Ascending aorta (tissue), 2 donors: ENCODE results near the gene CLCNKA. TPM values are rescaled to one million over a fixed set of nuclear protein-coding genes. Genes with fewer than 3 reads are reported as not detected.

Source experiments
- DNase-seq, 2 donors: peaks; one replicate each; pipeline ENCODE4 v3.0.0-alpha.2; 2019; ENCODE audit warnings: low spot score in 2 of 2
- H3K27ac ChIP-seq, 2 donors: fragments of 200-600 bp; sonication (generic); one replicate each; pipeline ENCODE4 v1.5.1; 2016 to 2017; ENCODE audit warnings: mild to moderate bottlenecking in 1 of 2
- H3K27me3 ChIP-seq: fragments of 200-600 bp; sonication (generic); one replicate; pipeline ENCODE4 v1.5.1; 2017
- H3K36me3 ChIP-seq, 2 donors: fragments of 200-600 bp; sonication (generic); one replicate each; pipeline ENCODE4 v1.5.1; 2016
- H3K4me1 ChIP-seq, 2 donors: fragments of 200-600 bp; sonication (generic); one replicate each; pipeline ENCODE4 v1.5.1; 2016 to 2017; ENCODE audit warnings: mild to moderate bottlenecking in 1 of 2
- H3K4me3 ChIP-seq, 2 donors: fragments of 200-600 bp; sonication (generic); one replicate each; pipeline ENCODE4 v1.5.1; 2016 to 2017; ENCODE audit warnings: mild to moderate bottlenecking in 1 of 2
- H3K9me3 ChIP-seq, 2 donors: fragments of 200-600 bp; sonication (generic); one replicate each; pipeline ENCODE4 v1.5.1; 2016
- intact Hi-C: fragments of 100-400 bp; cut with DNase I; formaldehyde crosslinking; loops from one replicate; pipeline ENCODE4 v1.15.1; 2023
- total RNA-seq: library from RNA; depleted of rRNA; stranded (reverse); fragments of >200 nt; gene quantifications from one replicate; pipeline ENCODE4 v1.1.0, GENCODE V29; 2016
- TF ChIP-seq, protein P1 (sequence below), 3 experiments: fragments of 200-600 bp in 2 of 3; fragments of 450-650 bp in 1 of 3; sonication (generic) in 2 of 3; IDR thresholded peaks; one replicate each; pipeline ENCODE4 v1.5.1; 2016 to 2019; ENCODE audit warnings: antibody characterized with exemption in 3 of 3, mild to moderate bottlenecking in 1 of 3, moderate library complexity in 1 of 3

The CLCNKA gene
- total RNA-seq, 1 donor from 2014 or later = not detected

- H3K27me3 ChIP-seq = no peaks in the 10 kb centered on the region
- intact Hi-C loops = loop anchor here (5.0 kb wide), 1 partner anchor 291 kb away; the partner anchor contains the start of gene SZRD1
- H3K36me3 ChIP-seq = no peaks in the 10 kb centered on the region
- H3K9me3 ChIP-seq = no peaks in the 10 kb centered on the region
- peaks cover 19 to 24% of the 10 kb centered on the region in 2 donors for H3K4me1 ChIP-seq
- H3K4me3 ChIP-seq = no peak overlapping the region
- H3K27ac ChIP-seq = peak overlapping the region in 1 of 2 donors; percentile 59
- TF ChIP-seq, protein P1, sequence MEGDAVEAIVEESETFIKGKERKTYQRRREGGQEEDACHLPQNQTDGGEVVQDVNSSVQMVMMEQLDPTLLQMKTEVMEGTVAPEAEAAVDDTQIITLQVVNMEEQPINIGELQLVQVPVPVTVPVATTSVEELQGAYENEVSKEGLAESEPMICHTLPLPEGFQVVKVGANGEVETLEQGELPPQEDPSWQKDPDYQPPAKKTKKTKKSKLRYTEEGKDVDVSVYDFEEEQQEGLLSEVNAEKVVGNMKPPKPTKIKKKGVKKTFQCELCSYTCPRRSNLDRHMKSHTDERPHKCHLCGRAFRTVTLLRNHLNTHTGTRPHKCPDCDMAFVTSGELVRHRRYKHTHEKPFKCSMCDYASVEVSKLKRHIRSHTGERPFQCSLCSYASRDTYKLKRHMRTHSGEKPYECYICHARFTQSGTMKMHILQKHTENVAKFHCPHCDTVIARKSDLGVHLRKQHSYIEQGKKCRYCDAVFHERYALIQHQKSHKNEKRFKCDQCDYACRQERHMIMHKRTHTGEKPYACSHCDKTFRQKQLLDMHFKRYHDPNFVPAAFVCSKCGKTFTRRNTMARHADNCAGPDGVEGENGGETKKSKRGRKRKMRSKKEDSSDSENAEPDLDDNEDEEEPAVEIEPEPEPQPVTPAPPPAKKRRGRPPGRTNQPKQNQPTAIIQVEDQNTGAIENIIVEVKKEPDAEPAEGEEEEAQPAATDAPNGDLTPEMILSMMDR (IDR thresholded peaks at IDR 0.05) = no peak
- peak in 1 of 2 donors; percentile 86 for DNase-seq
Measured at GRCh38 chr1:16076031-16076864, 54.4 kb downstream of the CLCNKA start.

- Histone ChIP-seq H3K9me3 (no peaks in the 10 kb centered on the region), H3K4me1 (peaks cover 19 to 24% of the 10 kb centered on the region in 2 donors), H3K36me3 (no peaks in the 10 kb centered on the region), H3K4me3 (no peak overlapping the region), H3K27ac (peak overlapping the region in 1 of 2 donors; percentile 59), H3K27me3 (no peaks in the 10 kb centered on the region)
- intact Hi-C loops = loop anchor here (5.0 kb wide), 1 partner anchor 290 kb away; the partner anchor contains the start of gene SZRD1
- TF ChIP-seq, protein P1 (IDR thresholded peaks at IDR 0.05) = no peak
- no peak for DNase-seq
Measured at GRCh38 chr1:16076865-16077238, 55.0 kb downstream of the CLCNKA start.

GRCh38 chr1:16077406-16078245 lies 55.8 kb downstream of the CLCNKA start:
- intact Hi-C loops = loop anchor here (2.0 to 5.0 kb wide), 2 partner anchors 167 to 290 kb away; partner anchors contain the start of gene SZRD1
- no peaks in the 10 kb centered on the region for H3K9me3 ChIP-seq
- no peak overlapping the region for H3K4me3 ChIP-seq
- TF ChIP-seq, protein P1 (IDR thresholded peaks at IDR 0.05) = no peak
- peak overlapping the region in 1 of 2 donors; percentile 5 for H3K27ac ChIP-seq
- DNase-seq = no peak
- H3K4me1 ChIP-seq = peaks cover 19 to 24% of the 10 kb centered on the region in 2 donors
- H3K27me3 ChIP-seq = no peaks in the 10 kb centered on the region
- H3K36me3 ChIP-seq = no peaks in the 10 kb centered on the region

DNA sequence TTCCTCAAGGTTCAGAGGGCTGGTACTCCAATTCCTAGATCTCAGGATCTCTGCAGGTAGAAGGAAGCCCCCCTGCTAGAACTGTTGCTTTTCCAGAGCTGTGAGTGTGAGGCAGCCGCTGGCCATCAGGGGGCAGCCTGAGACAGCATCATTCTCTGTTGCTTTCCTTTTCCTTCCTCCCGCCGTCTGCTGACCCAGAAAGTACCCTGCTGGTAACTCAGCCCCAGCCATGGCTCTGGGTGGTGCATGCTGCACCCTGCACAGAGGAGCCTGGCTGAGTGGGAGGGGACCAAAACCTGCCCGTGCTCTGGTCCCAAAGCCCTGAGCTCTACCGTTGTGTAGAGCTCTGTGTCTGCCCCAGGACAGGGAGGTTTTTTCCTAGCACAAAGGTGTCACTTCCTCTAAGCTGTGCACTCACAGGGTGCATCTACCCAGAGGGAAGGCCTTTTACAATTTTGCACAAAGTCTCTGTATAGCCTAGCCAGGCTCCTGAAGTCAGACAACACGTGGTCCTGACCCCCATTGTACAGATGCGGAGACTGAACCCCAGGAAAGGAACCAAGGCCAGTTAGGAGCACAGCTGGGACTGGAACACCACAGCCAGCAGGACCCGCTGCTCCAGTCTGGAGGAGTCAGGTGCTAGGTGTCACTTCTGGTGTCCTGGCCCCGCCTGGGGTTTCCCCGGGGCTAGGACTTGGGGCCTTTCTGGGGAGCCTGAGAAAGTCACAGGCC lies 57.3 kb downstream of the CLCNKA start:
- Histone ChIP-seq H3K27me3 (no peaks in the 10 kb centered on the region), H3K4me3 (no peak overlapping the region), H3K27ac (peak overlapping the region in 1 of 2 donors; percentile 19), H3K36me3 (no peaks in the 10 kb centered on the region), H3K4me1 (peaks cover 8 to 15% of the 10 kb centered on the region in 2 donors), H3K9me3 (no peaks in the 10 kb centered on the region)
- TF ChIP-seq, protein P1 (IDR thresholded peaks at IDR 0.05) = peak; percentile 88 to 97 (median 92)
- intact Hi-C loops = loop anchor here (1.0 to 5.0 kb wide), 3 partner anchors 108 to 288 kb away; partner anchors contain the start of gene SZRD1
- peak in 1 of 2 donors; percentile 90 for DNase-seq
